Activated naive CD4-positive, alpha-beta T cell treated with anti-CD3 and anti-CD28 coated beads, Interleukin-2, amount 10 ng/mL, durations not matched to agents 7 days and 5 days (primary cell): Measurements from ENCODE around the gene MATR3.
A peak's percentile ranks its signal among the peaks of the same experiment; 100 is the strongest.

ENCODE experiments used
- CTCF ChIA-PET: fragments of 350-600 bp; sonication (Branson Sonifier 250); formaldehyde crosslinking; loops from one replicate; lab custom pipeline; 2021; ENCODE audit warnings: antibody characterized with exemption; lab: Charles Lee
- DNase-seq: peaks from one replicate; pipeline ENCODE4 v3.0.0-alpha.2; 2020
- H3K27ac Mint-ChIP-seq: one replicate; pipeline ENCODE4 v1.8.0; 2021; ENCODE audit warnings: mild to moderate bottlenecking, moderate library complexity, mixed read lengths
- H3K27me3 Mint-ChIP-seq: one replicate; pipeline ENCODE4 v1.8.0; 2021; ENCODE audit warnings: mild to moderate bottlenecking, mixed read lengths
- H3K36me3 Mint-ChIP-seq: one replicate; pipeline ENCODE4 v1.8.0; 2021; ENCODE audit warnings: mixed read lengths
- H3K4me1 Mint-ChIP-seq: one replicate; pipeline ENCODE4 v1.8.0; 2021; ENCODE audit warnings: mixed read lengths
- H3K4me3 Mint-ChIP-seq: one replicate; pipeline ENCODE4 v1.8.0; 2021; ENCODE audit warnings: mild to moderate bottlenecking, moderate library complexity, mixed read lengths
- H3K9me3 Mint-ChIP-seq: one replicate; pipeline ENCODE4 v1.8.0; 2021; ENCODE audit warnings: mixed read lengths

The MATR3 gene

DNA sequence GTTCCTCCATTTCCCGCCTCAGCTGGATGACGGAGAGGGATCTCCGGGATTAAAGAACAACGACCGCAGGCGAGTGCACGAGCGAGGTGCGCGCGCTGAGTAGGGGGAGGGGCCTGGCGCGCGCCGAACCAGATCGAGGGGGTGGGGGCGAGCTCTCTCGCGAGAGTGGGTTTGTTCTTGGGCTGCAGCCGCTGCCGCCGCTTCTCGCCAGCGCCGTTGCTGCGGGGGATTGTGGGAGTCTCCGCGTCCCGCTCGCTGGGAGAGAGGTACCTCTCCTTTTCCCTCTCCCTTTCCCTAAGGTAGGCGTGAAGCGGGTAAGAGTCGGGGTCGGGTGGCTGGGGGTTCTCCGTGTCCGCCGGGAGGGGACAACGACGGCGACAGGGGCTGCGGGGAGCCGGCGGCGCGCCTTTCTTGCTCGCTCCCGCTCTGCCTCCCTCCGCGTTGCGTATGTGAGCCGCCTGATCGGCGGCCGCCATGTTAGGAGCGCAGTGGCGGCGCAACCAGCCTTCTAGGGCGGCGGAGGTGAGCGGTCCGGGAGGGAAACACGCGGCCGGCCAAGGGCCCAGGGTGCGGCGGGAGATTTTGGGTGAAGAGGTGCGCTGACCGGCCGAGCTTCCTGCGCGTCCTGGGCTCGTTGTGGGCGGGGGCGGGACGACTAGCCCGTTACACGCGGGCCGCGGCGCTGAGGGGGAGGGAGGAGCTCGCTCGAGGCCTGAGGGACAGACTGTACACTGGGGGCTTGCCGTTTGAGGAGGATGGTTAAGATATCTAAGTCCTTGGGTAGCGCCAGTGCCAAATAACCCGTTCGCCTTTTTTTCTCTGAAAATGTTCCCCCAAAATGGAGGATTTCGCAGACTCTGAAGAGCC lies at the start of gene MATR3:
MATR3 (plus strand) TSS at position 234 of the 867 bp plus-strand sequence. CDS start 13,676 bp downstream, outside the sequence.
- Mint-ChIP-seq H3K27me3 (peaks cover 3% of the 10 kb centered on the region), H3K27ac (peak within 1 kb of the TSS; percentile 98), H3K4me1 (peaks cover 41% of the 10 kb centered on the region), H3K36me3 (peaks cover 20% of the 10 kb centered on the region), H3K4me3 (peak within 1 kb of the TSS; percentile 97), H3K9me3 (no peaks in the 10 kb centered on the region)
- CTCF ChIA-PET = interaction anchor here (0.7 to 1.2 kb wide), 3 partner anchors 43 to 127 kb away, joined by 3 to 4 read pairs (median 3); partner anchors contain the start of gene PAIP2
- peak; percentile 96 for DNase-seq

DNA sequence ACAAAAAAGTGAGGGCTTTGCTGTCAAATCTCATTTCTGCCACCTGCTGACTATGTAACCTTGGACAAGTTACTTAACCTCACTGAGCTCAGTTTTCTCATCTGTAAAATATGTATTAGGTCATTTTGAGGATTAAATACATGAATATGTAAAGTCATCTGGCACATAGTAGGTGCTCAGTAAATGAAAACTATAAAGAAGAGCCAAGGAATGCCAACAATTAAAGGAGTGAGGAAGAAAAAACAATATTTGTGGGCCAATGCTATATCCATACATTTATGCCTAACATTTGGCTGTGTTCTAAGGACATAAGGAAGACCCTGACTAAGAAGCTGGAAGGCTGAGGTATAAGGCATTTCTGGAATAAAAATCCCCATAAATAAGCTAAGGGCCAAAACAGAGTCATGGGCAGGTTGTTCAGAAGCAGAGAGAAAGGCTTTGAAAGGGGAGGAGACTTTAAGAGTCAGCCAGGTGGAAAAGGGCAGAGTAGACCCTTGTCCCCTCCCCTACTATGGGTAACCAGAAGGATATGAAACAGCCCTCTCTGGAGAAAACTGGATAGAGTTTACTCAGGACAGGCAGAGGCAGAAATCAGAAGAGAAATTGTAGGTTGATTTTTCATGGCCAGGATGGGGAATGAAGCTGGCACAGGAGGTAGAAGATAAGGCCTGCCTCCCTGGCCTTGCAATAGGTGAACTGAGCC lies 47.8 kb upstream of the MATR3 start:
- H3K4me3 Mint-ChIP-seq = no peak overlapping the region
- CTCF ChIA-PET = interaction anchor here (1.2 kb wide), 1 partner anchor 421 kb away, joined by 3 read pairs; no protein-coding TSS in a partner anchor
- H3K27me3 Mint-ChIP-seq = peaks cover 31% of the 10 kb centered on the region
- no peaks in the 10 kb centered on the region for H3K36me3 Mint-ChIP-seq
- no peaks in the 10 kb centered on the region for H3K9me3 Mint-ChIP-seq
- H3K27ac Mint-ChIP-seq = no peak overlapping the region
- DNase-seq = no peak
- peaks cover 15% of the 10 kb centered on the region for H3K4me1 Mint-ChIP-seq

DNA sequence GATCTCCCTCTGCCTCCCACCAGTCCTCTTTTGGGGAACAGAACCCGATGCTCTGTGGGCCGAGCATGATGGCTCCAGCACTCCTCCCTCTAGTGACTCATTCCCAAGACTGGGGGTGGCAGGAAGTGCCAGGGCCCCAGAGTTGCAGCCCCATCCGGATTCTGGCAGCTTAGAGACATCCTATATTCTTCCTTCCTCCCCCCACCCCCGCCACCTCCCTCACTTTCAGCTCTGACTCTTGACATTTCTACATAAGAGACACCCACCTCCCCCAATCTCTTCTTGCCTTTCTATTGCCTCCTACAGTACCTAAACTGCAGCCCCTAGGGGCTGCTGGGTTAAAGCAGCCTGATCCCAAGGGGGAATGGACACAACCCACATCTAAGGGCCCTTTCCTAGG lies 47.1 kb upstream of the MATR3 start:
- DNase-seq = peak; percentile 50
- peaks cover 19% of the 10 kb centered on the region for H3K4me1 Mint-ChIP-seq
- no peaks in the 10 kb centered on the region for H3K9me3 Mint-ChIP-seq
- peaks cover 29% of the 10 kb centered on the region for H3K27me3 Mint-ChIP-seq
- no peak overlapping the region for H3K27ac Mint-ChIP-seq
- H3K36me3 Mint-ChIP-seq = no peaks in the 10 kb centered on the region
- no peak overlapping the region for H3K4me3 Mint-ChIP-seq
- CTCF ChIA-PET = no interaction called here

- DNase-seq = no peak
- Mint-ChIP-seq H3K9me3 (no peaks in the 10 kb centered on the region), H3K27ac (no peak overlapping the region), H3K4me3 (no peak overlapping the region), H3K27me3 (peaks cover 16% of the 10 kb centered on the region), H3K36me3 (no peaks in the 10 kb centered on the region), H3K4me1 (peaks cover 23% of the 10 kb centered on the region)
- CTCF ChIA-PET = interaction anchor here (1.0 kb wide), 1 partner anchor 14 kb away, joined by 3 read pairs; no protein-coding TSS in a partner anchor
Measured at GRCh38 chr5:139248826-139249453, 44.6 kb upstream of the MATR3 start.

GRCh38 chr5:139251281-139251687 lies 42.3 kb upstream of the MATR3 start:
- Mint-ChIP-seq H3K4me1 (peaks cover 16% of the 10 kb centered on the region), H3K36me3 (no peaks in the 10 kb centered on the region), H3K27ac (no peak overlapping the region), H3K9me3 (no peaks in the 10 kb centered on the region), H3K4me3 (no peak overlapping the region), H3K27me3 (peaks cover 12% of the 10 kb centered on the region)
- CTCF ChIA-PET = interaction anchor here (0.7 to 2.0 kb wide), 13 partner anchors 10 to 672 kb away, joined by 3 to 7 read pairs (median 4); partner anchors contain the start of gene SIL1
- DNase-seq = peak; percentile 55

DNA sequence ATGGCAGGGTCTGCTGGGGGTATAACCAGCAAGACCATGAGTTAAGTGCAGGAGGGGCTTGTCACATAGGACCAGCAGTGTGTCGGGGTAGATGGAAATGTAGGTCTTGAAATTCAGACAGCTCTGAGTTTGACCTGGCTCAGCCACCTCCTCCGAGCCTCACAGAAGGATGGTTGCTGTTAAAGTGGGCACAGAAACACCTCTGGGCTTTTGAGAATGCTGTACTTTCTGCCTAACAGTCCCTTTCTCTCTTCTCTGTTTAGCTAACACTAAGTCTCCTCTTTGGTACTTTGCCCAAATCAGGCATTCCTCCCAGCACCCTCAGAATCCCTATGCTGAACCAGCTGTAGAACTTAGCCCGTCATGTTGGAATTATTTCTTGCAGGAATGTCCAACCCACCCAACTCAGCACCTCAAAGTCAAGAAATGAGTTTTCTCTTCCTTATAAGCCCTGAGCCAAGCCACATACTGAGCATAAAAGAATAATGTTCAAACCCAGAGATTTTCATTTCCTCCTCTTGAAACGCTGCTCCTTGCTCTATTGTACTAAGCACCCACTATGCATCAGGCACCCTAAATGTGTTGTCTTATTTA lies 41.7 kb upstream of the MATR3 start:
- H3K9me3 Mint-ChIP-seq = no peaks in the 10 kb centered on the region
- no peak overlapping the region for H3K4me3 Mint-ChIP-seq
- H3K27ac Mint-ChIP-seq = no peak overlapping the region
- DNase-seq = no peak
- peaks cover 15% of the 10 kb centered on the region for H3K27me3 Mint-ChIP-seq
- no peaks in the 10 kb centered on the region for H3K36me3 Mint-ChIP-seq
- H3K4me1 Mint-ChIP-seq = peaks cover 11% of the 10 kb centered on the region
- CTCF ChIA-PET = interaction anchor here (0.8 to 2.0 kb wide), 11 partner anchors 10 to 672 kb away, joined by 3 to 7 read pairs (median 4); partner anchors contain the start of gene SIL1

GRCh38 chr5:139253115-139253514 lies 40.4 kb upstream of the MATR3 start:
- H3K27me3 Mint-ChIP-seq = peaks cover 26% of the 10 kb centered on the region
- DNase-seq = no peak
- peaks cover 8% of the 10 kb centered on the region for H3K4me1 Mint-ChIP-seq
- H3K27ac Mint-ChIP-seq = no peak overlapping the region
- H3K4me3 Mint-ChIP-seq = no peak overlapping the region
- H3K36me3 Mint-ChIP-seq = no peaks in the 10 kb centered on the region
- H3K9me3 Mint-ChIP-seq = no peaks in the 10 kb centered on the region
- CTCF ChIA-PET = no interaction called here

GRCh38 chr5:139256820-139257219 lies 36.7 kb upstream of the MATR3 start:
- peaks cover 46% of the 10 kb centered on the region for H3K27me3 Mint-ChIP-seq
- CTCF ChIA-PET = no interaction called here
- H3K36me3 Mint-ChIP-seq = no peaks in the 10 kb centered on the region
- DNase-seq = no peak
- no peaks in the 10 kb centered on the region for H3K9me3 Mint-ChIP-seq
- H3K27ac Mint-ChIP-seq = no peak overlapping the region
- no peak overlapping the region for H3K4me3 Mint-ChIP-seq
- H3K4me1 Mint-ChIP-seq = peaks cover 4% of the 10 kb centered on the region

DNA sequence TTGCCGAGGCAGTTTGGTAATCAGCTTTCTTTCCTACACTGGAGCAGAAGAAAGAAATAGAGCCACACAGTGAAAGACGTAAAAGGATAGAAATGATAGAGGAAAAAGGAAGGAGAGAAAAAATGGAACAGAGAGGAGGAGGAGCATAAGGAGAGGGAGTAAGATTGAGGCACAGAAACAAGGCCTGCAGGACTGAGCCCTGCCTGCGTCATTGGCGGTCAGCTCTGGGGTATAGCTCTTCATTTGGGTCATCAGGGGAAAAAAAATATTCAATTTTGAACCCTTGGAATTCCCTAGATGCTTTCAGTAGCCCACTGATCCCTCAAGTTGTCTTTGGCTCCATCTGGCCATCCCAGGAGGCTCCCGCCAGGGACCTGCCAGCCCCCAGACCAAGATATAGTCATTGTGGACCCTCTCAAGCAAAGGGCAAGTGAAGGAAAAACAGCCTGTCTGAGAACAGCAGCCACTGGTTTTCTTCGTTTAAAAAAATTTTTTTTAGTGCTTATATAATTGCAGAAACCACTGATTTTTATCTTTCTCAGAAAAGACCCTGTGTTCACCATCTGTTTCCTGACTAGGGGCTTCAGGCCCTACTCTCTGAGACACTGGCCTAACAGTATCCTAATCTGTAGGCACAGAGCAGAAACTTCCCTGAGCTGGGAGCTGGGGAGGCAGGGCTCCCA lies 31.3 kb upstream of the MATR3 start:
- Mint-ChIP-seq H3K27me3 (peaks cover 51% of the 10 kb centered on the region), H3K9me3 (no peaks in the 10 kb centered on the region), H3K36me3 (no peaks in the 10 kb centered on the region), H3K4me1 (peaks cover 2% of the 10 kb centered on the region), H3K27ac (no peak overlapping the region), H3K4me3 (no peak overlapping the region)
- CTCF ChIA-PET = interaction anchor here (0.6 to 2.0 kb wide), 9 partner anchors 10 to 682 kb away, joined by 3 to 17 read pairs (median 3); no protein-coding TSS in a partner anchor
- no peak for DNase-seq

GRCh38 chr5:139262742-139263445 lies 30.6 kb upstream of the MATR3 start:
- Mint-ChIP-seq H3K9me3 (no peaks in the 10 kb centered on the region), H3K4me1 (peaks cover 2% of the 10 kb centered on the region), H3K27ac (no peak overlapping the region), H3K4me3 (no peak overlapping the region), H3K27me3 (peaks cover 46% of the 10 kb centered on the region), H3K36me3 (no peaks in the 10 kb centered on the region)
- DNase-seq = peak; percentile 81
- CTCF ChIA-PET = interaction anchor here (0.7 to 2.0 kb wide), 9 partner anchors 9 to 683 kb away, joined by 3 to 17 read pairs (median 3); no protein-coding TSS in a partner anchor

GRCh38 chr5:139263536-139263935 lies 30.0 kb upstream of the MATR3 start:
- H3K4me3 Mint-ChIP-seq = no peak overlapping the region
- peaks cover 2% of the 10 kb centered on the region for H3K4me1 Mint-ChIP-seq
- no peak overlapping the region for H3K27ac Mint-ChIP-seq
- CTCF ChIA-PET = interaction anchor here (1.0 kb wide), 1 partner anchor 438 kb away, joined by 3 read pairs; no protein-coding TSS in a partner anchor
- peaks cover 41% of the 10 kb centered on the region for H3K27me3 Mint-ChIP-seq
- DNase-seq = no peak
- H3K36me3 Mint-ChIP-seq = no peaks in the 10 kb centered on the region
- no peaks in the 10 kb centered on the region for H3K9me3 Mint-ChIP-seq

DNA sequence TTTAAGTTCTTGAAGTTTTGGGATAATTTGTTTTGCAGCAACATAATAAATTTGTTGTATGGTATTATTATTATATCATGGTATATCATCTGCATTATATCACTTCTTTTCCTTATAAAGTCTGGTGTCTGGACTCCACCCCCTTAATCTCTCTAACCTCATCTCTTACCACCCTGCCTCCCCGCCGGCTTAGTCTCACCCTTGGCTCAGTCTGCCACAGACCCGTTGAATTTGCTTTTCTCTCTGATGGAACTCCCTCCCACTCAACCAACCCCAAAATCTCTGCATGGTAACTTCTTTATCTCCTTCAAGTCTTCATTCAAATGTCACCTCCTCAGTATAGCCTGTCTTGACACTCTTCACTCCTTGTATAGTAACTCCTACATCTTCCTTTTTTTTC lies 29.6 kb upstream of the MATR3 start:
- no peaks in the 10 kb centered on the region for H3K36me3 Mint-ChIP-seq
- DNase-seq = no peak
- CTCF ChIA-PET = interaction anchor here (1.0 kb wide), 1 partner anchor 438 kb away, joined by 3 read pairs; no protein-coding TSS in a partner anchor
- no peak overlapping the region for H3K4me3 Mint-ChIP-seq
- no peaks in the 10 kb centered on the region for H3K9me3 Mint-ChIP-seq
- H3K4me1 Mint-ChIP-seq = peaks cover 2% of the 10 kb centered on the region
- H3K27ac Mint-ChIP-seq = no peak overlapping the region
- peaks cover 38% of the 10 kb centered on the region for H3K27me3 Mint-ChIP-seq
